BLaER1 (cell line): ENCODE measurements around the gene CCDC158.

Experiments
- H3K27ac ChIP-seq: shearing (Covaris generic); formaldehyde crosslinking; 2 replicates; pipeline ENCODE4 v1.8.1; 2022
- H3K27me3 ChIP-seq: shearing (Covaris generic); formaldehyde crosslinking; 2 replicates; pipeline ENCODE4 v1.8.1; 2022
- H3K36me3 ChIP-seq: shearing (Covaris generic); formaldehyde crosslinking; 2 replicates; pipeline ENCODE4 v1.8.1; 2022
- H3K4me1 ChIP-seq: shearing (Covaris generic); formaldehyde crosslinking; 2 replicates; pipeline ENCODE4 v1.8.1; 2022
- H3K4me2 ChIP-seq: shearing (Covaris generic); formaldehyde crosslinking; 2 replicates; pipeline ENCODE4 v1.8.1; 2022
- H3K4me3 ChIP-seq: shearing (Covaris generic); formaldehyde crosslinking; 2 replicates; pipeline ENCODE4 v1.8.1; 2022
- H3K9ac ChIP-seq: shearing (Covaris generic); formaldehyde crosslinking; 2 replicates; pipeline ENCODE4 v1.8.1; 2022
- H3K9me3 ChIP-seq: shearing (Covaris generic); formaldehyde crosslinking; 2 replicates; pipeline ENCODE4 v1.8.1; 2022
- H4K20me1 ChIP-seq: shearing (Covaris generic); formaldehyde crosslinking; 2 replicates; pipeline ENCODE4 v1.8.1; 2022
- Cebpa-rat ChIP-seq: shearing (Covaris generic); IDR thresholded peaks from 2 replicates; pipeline ENCODE4 v1.8.1; 2022

Gene CCDC158

DNA sequence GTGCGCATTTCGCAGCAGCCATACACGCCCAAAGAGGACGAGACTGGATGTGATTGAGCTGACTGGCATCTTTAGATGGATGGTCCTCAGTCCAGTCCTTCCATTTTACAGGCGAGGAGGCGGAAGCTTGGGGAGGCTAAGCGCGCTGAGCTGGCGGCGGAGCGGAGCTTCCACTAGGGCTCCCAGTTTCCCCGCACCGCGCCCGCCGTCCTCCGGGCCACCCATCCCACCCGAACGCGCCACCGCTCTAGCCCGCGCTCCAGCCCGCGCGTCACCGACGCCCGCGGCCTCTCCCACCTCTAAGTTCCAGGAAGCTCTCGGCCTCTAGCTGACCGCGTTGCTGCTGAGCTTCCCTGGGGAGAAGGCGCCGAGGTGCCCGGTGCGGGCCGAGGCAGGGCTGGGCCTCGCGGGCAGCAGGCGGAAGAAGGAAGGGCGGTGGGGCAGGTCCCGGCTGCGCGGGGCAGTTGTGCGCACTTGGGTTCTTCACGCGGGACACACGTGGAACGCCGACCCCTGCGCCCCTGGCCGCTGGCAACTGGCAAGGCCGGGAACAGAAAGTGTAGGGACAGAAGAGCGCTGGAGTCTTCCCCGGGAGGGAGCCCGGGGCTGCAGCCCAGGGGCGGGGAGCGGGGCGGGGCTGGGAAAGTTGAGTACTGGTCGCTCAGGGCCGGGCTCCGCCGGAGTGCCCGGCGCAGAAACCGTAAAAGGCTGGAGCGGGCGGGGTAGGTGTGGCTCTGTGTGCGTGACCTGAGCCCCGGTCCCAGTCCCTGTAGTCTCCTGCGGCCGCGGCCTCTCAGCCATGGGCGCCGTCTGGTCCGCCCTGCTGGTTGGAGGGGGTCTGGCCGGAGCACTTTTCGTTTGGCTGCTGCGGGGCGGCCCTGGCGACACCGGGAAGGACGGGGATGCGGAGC is 114.7 kb downstream of the CCDC158 start, which contains the start of gene STBD1:
Gene STBD1 (plus strand): TSS at position 763 of the 911 bp plus-strand sequence. CDS start 37 bp downstream, at position 800.
- Histone ChIP-seq H3K9me3 (peaks cover 16% of the 10 kb centered on the region), H3K4me3 (peak within 1 kb of the TSS; percentile 76), H3K36me3 (no peaks in the 10 kb centered on the region), H3K9ac (peak within 1 kb of the TSS; percentile 69), H3K4me2 (peak within 1 kb of the TSS; percentile 69), H3K27me3 (no peaks in the 10 kb centered on the region), H4K20me1 (no peaks in the 10 kb centered on the region), H3K4me1 (peaks cover 13% of the 10 kb centered on the region), H3K27ac (peak within 1 kb of the TSS; percentile 44; the same call in 1 of the 2 replicates)
- no peak for TF ChIP-seq Cebpa-rat

DNA sequence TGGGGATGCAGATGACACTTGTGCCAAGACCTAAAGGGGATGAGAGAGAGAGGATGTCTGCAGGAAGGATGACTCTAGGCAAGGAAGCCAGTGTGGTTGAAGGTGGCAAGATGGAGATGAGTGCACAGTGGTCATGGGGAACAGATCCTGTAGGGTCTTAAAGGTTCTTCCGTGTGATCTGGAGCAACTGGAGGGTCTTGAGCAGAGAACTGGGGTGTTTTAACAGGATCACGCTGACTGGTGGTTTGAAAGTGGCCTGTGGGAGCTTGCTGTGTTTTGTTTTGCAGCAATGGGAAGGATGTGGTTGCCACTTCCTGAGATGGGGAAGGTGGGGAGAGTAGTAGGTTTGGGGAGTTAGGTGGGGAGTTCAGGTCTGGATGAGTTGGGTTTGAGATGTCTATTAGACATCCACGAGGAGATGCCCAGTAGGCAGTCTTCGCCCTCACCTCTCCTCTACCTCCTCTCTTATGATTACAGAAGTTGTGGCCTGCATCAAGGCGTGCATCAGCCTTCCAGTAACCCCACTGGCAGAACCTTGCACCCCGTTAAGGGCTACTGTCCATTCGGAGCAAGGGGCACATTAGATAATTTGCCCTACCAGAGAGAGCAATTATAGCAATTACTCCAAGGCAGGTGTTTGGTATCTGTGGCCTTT is 115.8 kb downstream of the CCDC158 start:
- Histone ChIP-seq H3K4me2 (peak overlapping the region; percentile 69), H3K27ac (no peak overlapping the region), H3K27me3 (no peaks in the 10 kb centered on the region), H3K36me3 (no peaks in the 10 kb centered on the region), H3K9ac (peak overlapping the region; percentile 69; the same call in 1 of the 2 replicates), H4K20me1 (no peaks in the 10 kb centered on the region), H3K9me3 (peaks cover 16% of the 10 kb centered on the region), H3K4me3 (peak overlapping the region; percentile 76), H3K4me1 (peaks cover 13% of the 10 kb centered on the region)
- no peak for TF ChIP-seq Cebpa-rat

DNA sequence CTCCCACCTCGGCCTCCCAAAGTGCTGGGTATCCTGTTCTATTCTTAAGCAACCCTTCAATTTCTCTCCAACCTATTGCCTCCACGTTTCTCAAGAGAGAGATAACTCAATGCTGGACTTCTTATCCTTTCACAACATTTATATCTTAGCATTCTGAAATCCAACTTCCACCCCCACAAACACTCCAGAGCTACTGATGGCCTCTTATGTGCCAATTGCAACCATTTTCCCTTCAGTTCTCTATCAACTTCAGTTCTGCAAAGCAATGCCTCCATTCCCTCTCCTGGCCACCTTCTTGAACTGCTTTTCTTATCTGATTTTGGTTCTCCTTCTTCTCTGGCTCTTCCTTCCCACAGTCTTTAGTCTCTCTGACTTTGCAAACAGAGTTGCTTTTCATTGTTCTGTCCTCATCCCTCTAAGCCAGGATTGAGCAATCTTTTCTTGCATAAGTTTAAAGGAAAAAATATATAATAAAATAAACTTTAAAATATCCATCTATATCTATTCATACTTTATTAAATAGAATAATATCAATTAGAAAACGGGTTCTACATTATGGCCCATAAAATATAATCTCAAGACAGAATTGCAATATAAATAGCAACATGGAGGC is 118.0 kb downstream of the CCDC158 start:
- no peak for TF ChIP-seq Cebpa-rat
- Histone ChIP-seq H3K27me3 (no peaks in the 10 kb centered on the region), H4K20me1 (no peaks in the 10 kb centered on the region), H3K4me1 (peaks cover 13% of the 10 kb centered on the region), H3K9me3 (peaks cover 32% of the 10 kb centered on the region), H3K4me3 (no peak overlapping the region), H3K27ac (no peak overlapping the region), H3K9ac (no peak overlapping the region), H3K4me2 (no peak overlapping the region), H3K36me3 (no peaks in the 10 kb centered on the region)

DNA sequence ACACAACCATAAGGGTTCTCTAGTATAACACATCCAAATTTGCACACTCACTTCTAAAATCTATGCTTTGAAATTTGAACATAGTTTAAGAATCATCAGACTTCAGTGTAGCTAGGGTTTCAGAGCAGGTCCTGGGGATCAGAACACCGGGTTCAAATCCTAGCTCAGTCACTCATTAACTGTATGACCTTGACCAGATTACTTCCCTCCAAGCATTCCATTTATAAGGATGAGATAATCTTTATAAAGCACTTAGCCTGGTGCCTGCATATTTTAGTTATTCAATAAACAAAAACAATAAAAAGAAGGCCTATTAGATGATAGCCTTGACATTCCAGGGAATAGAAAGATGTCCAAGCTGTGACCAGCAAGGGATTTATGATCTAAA is 119.2 kb downstream of the CCDC158 start:
- Histone ChIP-seq H3K4me2 (no peak overlapping the region), H3K27me3 (no peaks in the 10 kb centered on the region), H4K20me1 (no peaks in the 10 kb centered on the region), H3K4me1 (peaks cover 13% of the 10 kb centered on the region), H3K27ac (no peak overlapping the region), H3K9me3 (peaks cover 38% of the 10 kb centered on the region), H3K4me3 (no peak overlapping the region), H3K36me3 (no peaks in the 10 kb centered on the region), H3K9ac (no peak overlapping the region)
- no peak for TF ChIP-seq Cebpa-rat

DNA sequence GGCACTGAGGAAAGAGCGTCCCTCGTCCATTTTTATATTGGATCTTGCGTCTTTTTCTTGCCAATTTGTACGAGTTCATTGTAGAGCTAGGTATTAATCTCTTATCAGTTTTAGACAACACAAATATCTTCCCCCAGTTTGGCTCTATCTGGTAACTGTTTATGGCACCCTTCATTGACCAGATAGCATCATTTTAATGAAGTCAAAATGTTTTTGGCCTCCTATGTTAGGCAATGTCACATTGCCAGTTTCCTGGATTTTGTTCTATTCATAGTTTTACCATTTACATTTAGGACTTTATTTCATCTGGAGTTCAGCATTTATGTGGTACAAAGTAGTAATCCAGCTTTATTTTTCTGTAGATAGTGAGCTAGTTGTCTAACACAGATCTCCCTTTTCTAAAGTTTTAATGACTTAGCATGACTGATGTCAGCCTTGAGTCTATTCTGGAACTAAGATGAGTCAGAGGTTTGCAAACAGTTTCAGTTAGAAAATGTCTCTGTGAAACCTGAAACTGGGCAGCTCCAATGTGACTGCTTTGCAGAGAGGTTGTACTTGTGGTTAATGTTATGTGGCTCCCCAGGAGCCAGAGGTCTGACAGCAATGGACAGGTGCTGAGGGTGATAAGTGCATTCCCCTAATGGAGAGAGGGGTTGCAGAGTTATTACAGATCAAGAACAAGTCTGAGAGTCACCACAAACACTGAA is 119.7 kb downstream of the CCDC158 start:
- no peak overlapping the region for H3K27ac ChIP-seq
- H3K9ac ChIP-seq, result no peak overlapping the region
- H3K4me1 ChIP-seq, result peaks cover 13% of the 10 kb centered on the region
- H3K9me3 ChIP-seq, result peaks cover 38% of the 10 kb centered on the region
- no peak overlapping the region for H3K4me2 ChIP-seq
- no peaks in the 10 kb centered on the region for H3K36me3 ChIP-seq
- no peaks in the 10 kb centered on the region for H4K20me1 ChIP-seq
- no peak for TF ChIP-seq Cebpa-rat
- no peaks in the 10 kb centered on the region for H3K27me3 ChIP-seq
- H3K4me3 ChIP-seq, result no peak overlapping the region

DNA sequence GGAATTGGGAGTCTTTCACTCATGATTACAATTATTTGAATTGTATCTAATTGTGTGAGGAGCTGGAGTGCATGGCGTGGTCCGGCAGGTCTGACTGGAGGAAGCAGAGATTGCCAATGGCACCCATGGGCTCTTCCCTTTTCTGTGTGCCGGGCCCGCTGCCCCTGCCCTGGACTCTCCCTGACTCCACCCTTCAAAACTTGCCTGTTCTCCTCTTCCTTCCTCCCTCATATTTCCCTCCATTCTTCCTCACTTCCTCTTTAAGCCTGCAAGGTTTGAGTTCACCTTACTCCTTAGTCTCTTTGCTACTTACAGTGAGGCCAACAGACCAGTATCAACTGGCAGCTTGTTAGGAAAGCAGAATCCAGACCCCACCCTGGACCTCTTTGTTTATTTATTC is 120.9 kb downstream of the CCDC158 start:
- Histone ChIP-seq H3K9ac (no peak overlapping the region), H3K4me3 (no peak overlapping the region), H3K4me1 (peaks cover 6% of the 10 kb centered on the region), H3K27me3 (no peaks in the 10 kb centered on the region), H4K20me1 (no peaks in the 10 kb centered on the region), H3K27ac (no peak overlapping the region), H3K4me2 (no peak overlapping the region), H3K9me3 (peaks cover 36% of the 10 kb centered on the region), H3K36me3 (no peaks in the 10 kb centered on the region)
- no peak for TF ChIP-seq Cebpa-rat

DNA sequence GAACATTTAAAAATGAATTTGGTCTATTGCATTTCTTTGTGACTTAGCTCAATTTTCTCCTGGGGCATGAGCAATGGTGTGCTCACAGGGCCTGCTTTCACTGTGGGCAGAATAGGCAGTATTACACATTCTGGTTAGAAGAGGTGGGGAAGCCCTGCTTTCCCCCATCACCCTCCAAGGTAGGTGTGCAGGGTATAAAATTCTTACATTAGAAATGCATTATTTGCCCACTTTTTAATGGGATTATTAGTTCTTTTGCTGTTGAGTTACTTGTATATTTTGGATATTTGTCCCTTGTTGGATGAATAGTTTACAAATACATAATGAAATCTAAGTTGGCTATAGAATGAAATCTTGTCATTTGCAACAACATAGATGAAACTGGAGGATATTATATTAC is 122.7 kb downstream of the CCDC158 start:
- Histone ChIP-seq H3K27me3 (no peaks in the 10 kb centered on the region), H3K9me3 (peaks cover 36% of the 10 kb centered on the region), H3K4me1 (no peaks in the 10 kb centered on the region), H3K36me3 (no peaks in the 10 kb centered on the region), H3K27ac (no peak overlapping the region), H3K4me3 (no peak overlapping the region), H3K9ac (no peak overlapping the region), H4K20me1 (no peaks in the 10 kb centered on the region), H3K4me2 (no peak overlapping the region)
- no peak for TF ChIP-seq Cebpa-rat

DNA sequence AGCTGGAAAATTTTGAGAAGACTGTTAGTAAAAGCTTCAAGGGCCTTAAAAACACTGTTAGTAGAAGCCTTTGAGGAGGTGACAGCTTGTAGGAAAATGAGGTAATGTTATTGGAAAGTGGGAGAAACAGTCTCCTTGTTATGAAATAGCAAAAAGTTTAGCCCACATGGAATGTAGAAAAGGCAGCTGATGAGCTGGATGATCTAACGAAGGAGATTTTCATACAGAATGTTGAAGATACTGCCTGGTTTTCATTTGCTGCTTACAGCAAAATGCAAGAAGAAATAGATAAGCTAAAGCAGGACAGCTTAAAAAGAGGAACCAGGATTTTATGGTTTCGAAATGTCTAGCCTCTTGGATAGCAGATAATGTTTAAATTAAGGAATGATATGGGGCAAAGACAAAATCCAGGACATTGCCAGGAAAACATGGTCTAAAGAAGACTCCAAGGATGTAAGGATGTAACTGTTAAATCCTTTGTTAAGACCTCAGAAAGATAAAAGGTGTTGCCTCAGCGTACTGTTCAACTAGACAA is 124.6 kb downstream of the CCDC158 start:
- no peak for TF ChIP-seq Cebpa-rat
- Histone ChIP-seq H3K4me3 (no peak overlapping the region), H3K36me3 (no peaks in the 10 kb centered on the region), H3K4me1 (no peaks in the 10 kb centered on the region), H3K9me3 (peaks cover 36% of the 10 kb centered on the region), H3K27ac (no peak overlapping the region), H4K20me1 (no peaks in the 10 kb centered on the region), H3K27me3 (no peaks in the 10 kb centered on the region), H3K9ac (no peak overlapping the region), H3K4me2 (no peak overlapping the region)

DNA sequence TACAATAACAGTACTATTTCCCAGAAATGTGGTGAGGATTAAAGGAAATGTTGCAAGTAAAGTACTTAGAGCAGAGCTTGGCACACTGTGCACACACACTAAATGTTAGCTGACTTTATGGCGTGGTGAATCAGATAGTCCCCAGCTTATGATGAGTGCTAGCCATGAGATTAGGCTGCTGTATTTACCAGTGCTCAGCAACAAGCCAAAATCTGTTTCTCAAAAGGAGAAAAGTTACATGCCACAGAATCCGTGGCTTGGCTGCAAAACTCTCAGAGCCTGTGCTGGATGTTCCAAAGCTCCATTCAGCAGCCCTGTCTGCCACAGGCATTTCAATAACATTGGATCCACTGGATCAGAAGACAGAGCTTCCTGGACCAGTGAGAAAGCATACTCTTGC is 127.2 kb downstream of the CCDC158 start:
- H3K4me2 ChIP-seq, result no peak overlapping the region
- H3K9ac ChIP-seq, result no peak overlapping the region
- H3K4me1 ChIP-seq, result no peaks in the 10 kb centered on the region
- peaks cover 27% of the 10 kb centered on the region for H3K9me3 ChIP-seq
- no peaks in the 10 kb centered on the region for H3K27me3 ChIP-seq
- TF ChIP-seq Cebpa-rat, result no peak
- no peaks in the 10 kb centered on the region for H3K36me3 ChIP-seq
- H3K27ac ChIP-seq, result no peak overlapping the region
- no peak overlapping the region for H3K4me3 ChIP-seq
- H4K20me1 ChIP-seq, result no peaks in the 10 kb centered on the region
